Measurements from ENCODE around the gene CORO2B. TPM values are rescaled to one million over a fixed set of nuclear protein-coding genes. Genes with fewer than 3 reads are reported as not detected.

CORO2B gene
- total and polyA plus RNA-seq, 2 of the 13 experiments (the other 11 are each of a cell fraction or from before 2014, with no cell fraction given) = 0.35 to 0.63 TPM

GRCh38 chr15:68598171-68599152 is 19.7 kb downstream of the CORO2B start:
- TF ChIP-seq, protein P1, sequence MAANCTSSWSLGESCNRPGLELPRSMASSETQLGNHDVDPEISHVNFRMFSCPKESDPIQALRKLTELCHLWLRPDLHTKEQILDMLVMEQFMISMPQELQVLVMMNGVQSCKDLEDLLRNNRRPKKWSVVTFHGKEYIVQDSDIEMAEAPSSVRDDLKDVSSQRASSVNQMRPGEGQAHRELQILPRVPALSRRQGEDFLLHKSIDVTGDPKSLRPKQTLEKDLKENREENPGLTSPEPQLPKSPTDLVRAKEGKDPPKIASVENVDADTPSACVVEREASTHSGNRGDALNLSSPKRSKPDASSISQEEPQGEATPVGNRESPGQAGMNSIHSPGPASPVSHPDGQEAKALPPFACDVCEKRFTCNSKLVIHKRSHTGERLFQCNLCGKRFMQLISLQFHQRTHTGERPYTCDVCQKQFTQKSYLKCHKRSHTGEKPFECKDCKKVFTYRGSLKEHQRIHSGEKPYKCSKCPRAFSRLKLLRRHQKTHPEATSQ (CRISPR knock-in tag; IDR thresholded peaks at IDR 0.05; ENCODE audit: borderline replicate concordance) = no peak
- TF ChIP-seq ZMYM4 (CRISPR knock-in tag; IDR thresholded peaks at IDR 0.05) = no peak
- TF ChIP-seq MAFK (conservative IDR thresholded peaks at IDR 0.05 in 1 of 2, IDR thresholded peaks at IDR 0.05 in 1 of 2; ENCODE audit: low read length in 2 of 2) = 0 out of 4 replicates have a peak, but pooled peaks of 1 of the 2 experiments have one; percentile 9
- TF ChIP-seq HMGA1 (CRISPR knock-in tag; conservative IDR thresholded peaks at IDR 0.05) = no peak
- no peak for TF ChIP-seq SIN3A (IDR thresholded peaks at IDR 0.05; ENCODE audit: borderline replicate concordance, low read depth, low read length)
- H3K4me3 ChIP-seq (replicated peaks in 1 of 3; ENCODE audit: insufficient read depth in 1 of 3, low read depth in 2 of 3, low read length in 3 of 3) = no peak overlapping the region
- H2AFZ ChIP-seq (ENCODE audit: low read length) = no peak overlapping the region
- POLR2A ChIA-PET = no interaction called here
- no peaks in the 10 kb centered on the region for H3K27me3 ChIP-seq (ENCODE audit: control insufficient read depth in 1 of 2, insufficient read depth in 2 of 2, low read length in 2 of 2)
- ATAC-seq (no peak), DNase-seq (ENCODE audit: low spot score) (no peak), FAIRE-seq (no peak)
- H3K4me1 ChIP-seq (ENCODE audit: insufficient read depth, low read length) = no peaks in the 10 kb centered on the region
- no peaks in the 10 kb centered on the region for H3K79me2 ChIP-seq (ENCODE audit: insufficient read depth, low read length)
- H3K36me3 ChIP-seq (replicated peaks in 1 of 2; ENCODE audit: control insufficient read depth in 1 of 2, insufficient read depth in 2 of 2, low read length in 2 of 2) = no peaks in the 10 kb centered on the region
- H3K4me2 ChIP-seq (ENCODE audit: low read depth, low read length) = no peak overlapping the region
- no peaks in the 10 kb centered on the region for H3K9me3 ChIP-seq (ENCODE audit: low read length)
- intact Hi-C loops (cut with micrococcal nuclease; ENCODE audit: unreplicated experiment) (no loop called here), in situ Hi-C loops (cut with HindIII; ENCODE audit: extremely low pct_ligation_motif_present, low pct_unique_long_range_greater_than_20kb) (no loop called here)
- CTCF ChIA-PET (ENCODE audit: low intra/inter-chr PET ratio, low total read pairs) = no interaction called here
- WGBS (ENCODE audit: low lambda C conversion rate) = 59% methylated on average over 10 of the region's 14 CpGs
- no TSS peak for BruUV-seq (replicated peaks)
- H3K9ac ChIP-seq (ENCODE audit: insufficient read depth, low read depth, low read length) = no peak overlapping the region
- no peaks in the 10 kb centered on the region for H4K20me1 ChIP-seq (ENCODE audit: insufficient read depth, low read length)
- H3K27ac ChIP-seq (ENCODE audit: extremely low read length, insufficient read depth, low read length) = no peak overlapping the region

GRCh38 chr15:68599153-68599545 is 20.4 kb downstream of the CORO2B start:
- no peak overlapping the region for H2AFZ ChIP-seq (ENCODE audit: low read length)
- intact Hi-C loops (cut with micrococcal nuclease; ENCODE audit: unreplicated experiment) = no loop called here
- no peak overlapping the region for H3K4me3 ChIP-seq (replicated peaks in 1 of 3; ENCODE audit: insufficient read depth in 1 of 3, low read depth in 2 of 3, low read length in 3 of 3)
- FAIRE-seq = no peak
- H3K27me3 ChIP-seq (ENCODE audit: control insufficient read depth in 1 of 2, insufficient read depth in 2 of 2, low read length in 2 of 2) = no peaks in the 10 kb centered on the region
- H3K4me1 ChIP-seq (ENCODE audit: insufficient read depth, low read length) = no peaks in the 10 kb centered on the region
- in situ Hi-C loops (cut with HindIII; ENCODE audit: extremely low pct_ligation_motif_present, low pct_unique_long_range_greater_than_20kb) = no loop called here
- no peak for ATAC-seq
- no peaks in the 10 kb centered on the region for H4K20me1 ChIP-seq (ENCODE audit: insufficient read depth, low read length)
- no TSS peak for BruUV-seq (replicated peaks)
- no peaks in the 10 kb centered on the region for H3K9me3 ChIP-seq (ENCODE audit: low read length)
- ChIA-PET POLR2A (no interaction called here), CTCF (ENCODE audit: low intra/inter-chr PET ratio, low total read pairs) (no interaction called here)
- DNase-seq (ENCODE audit: low spot score) = no peak
- no peak overlapping the region for H3K27ac ChIP-seq (ENCODE audit: extremely low read length, insufficient read depth, low read length)
- H3K36me3 ChIP-seq (replicated peaks in 1 of 2; ENCODE audit: control insufficient read depth in 1 of 2, insufficient read depth in 2 of 2, low read length in 2 of 2) = no peaks in the 10 kb centered on the region
- no peaks in the 10 kb centered on the region for H3K79me2 ChIP-seq (ENCODE audit: insufficient read depth, low read length)
- WGBS (ENCODE audit: low lambda C conversion rate) = 68% methylated on average over 6 of the region's 6 CpGs
- no peak overlapping the region for H3K4me2 ChIP-seq (ENCODE audit: low read depth, low read length)
- no peak overlapping the region for H3K9ac ChIP-seq (ENCODE audit: insufficient read depth, low read depth, low read length)
- TF ChIP-seq, protein P2, sequence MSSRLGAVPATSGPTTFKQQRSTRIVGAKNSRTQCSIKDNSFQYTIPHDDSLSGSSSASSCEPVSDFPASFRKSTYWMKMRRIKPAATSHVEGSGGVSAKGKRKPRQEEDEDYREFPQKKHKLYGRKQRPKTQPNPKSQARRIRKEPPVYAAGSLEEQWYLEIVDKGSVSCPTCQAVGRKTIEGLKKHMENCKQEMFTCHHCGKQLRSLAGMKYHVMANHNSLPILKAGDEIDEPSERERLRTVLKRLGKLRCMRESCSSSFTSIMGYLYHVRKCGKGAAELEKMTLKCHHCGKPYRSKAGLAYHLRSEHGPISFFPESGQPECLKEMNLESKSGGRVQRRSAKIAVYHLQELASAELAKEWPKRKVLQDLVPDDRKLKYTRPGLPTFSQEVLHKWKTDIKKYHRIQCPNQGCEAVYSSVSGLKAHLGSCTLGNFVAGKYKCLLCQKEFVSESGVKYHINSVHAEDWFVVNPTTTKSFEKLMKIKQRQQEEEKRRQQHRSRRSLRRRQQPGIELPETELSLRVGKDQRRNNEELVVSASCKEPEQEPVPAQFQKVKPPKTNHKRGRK (CRISPR knock-in tag; IDR thresholded peaks at IDR 0.05) = no peak
- no peak for TF ChIP-seq ZSCAN12 (CRISPR knock-in tag; IDR thresholded peaks at IDR 0.05)
- TF ChIP-seq, protein P3, sequence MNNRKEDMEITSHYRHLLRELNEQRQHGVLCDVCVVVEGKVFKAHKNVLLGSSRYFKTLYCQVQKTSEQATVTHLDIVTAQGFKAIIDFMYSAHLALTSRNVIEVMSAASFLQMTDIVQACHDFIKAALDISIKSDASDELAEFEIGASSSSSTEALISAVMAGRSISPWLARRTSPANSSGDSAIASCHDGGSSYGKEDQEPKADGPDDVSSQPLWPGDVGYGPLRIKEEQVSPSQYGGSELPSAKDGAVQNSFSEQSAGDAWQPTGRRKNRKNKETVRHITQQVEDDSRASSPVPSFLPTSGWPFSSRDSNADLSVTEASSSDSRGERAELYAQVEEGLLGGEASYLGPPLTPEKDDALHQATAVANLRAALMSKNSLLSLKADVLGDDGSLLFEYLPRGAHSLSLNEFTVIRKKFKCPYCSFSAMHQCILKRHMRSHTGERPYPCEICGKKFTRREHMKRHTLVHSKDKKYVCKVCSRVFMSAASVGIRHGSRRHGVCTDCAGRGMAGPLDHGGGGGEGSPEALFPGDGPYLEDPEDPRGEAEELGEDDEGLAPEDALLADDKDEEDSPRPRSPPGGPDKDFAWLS (CRISPR knock-in tag; IDR thresholded peaks at IDR 0.05; ENCODE audit: borderline replicate concordance) = no peak
- no peak for TF ChIP-seq ZNF432 (CRISPR knock-in tag; IDR thresholded peaks at IDR 0.05; ENCODE audit: borderline replicate concordance)
- no peak for TF ChIP-seq ZNF207 (IDR thresholded peaks at IDR 0.05; ENCODE audit: borderline replicate concordance)
- no peak for TF ChIP-seq HOXD1 (CRISPR knock-in tag; IDR thresholded peaks at IDR 0.05)
- TF ChIP-seq GATA4 (IDR thresholded peaks at IDR 0.05; ENCODE audit: borderline replicate concordance, low read depth) = no peak

All from HepG2 (cell line).